Liver (tissue), 9 donors: ENCODE measurements around the gene SNX3. TPM values are rescaled to one million over a fixed set of nuclear protein-coding genes. Genes with fewer than 3 reads are reported as not detected.

Experiments
- DNase-seq: peaks from one replicate; pipeline ENCODE4 v3.0.0-alpha.2; 2017; ENCODE audit warnings: low spot score
- H3K27ac ChIP-seq, 2 donors: one replicate each; pipeline ENCODE4 v1.7.0; 2013; ENCODE audit warnings: inconsistent platforms in 2 of 2, low read length in 2 of 2, control low read depth in 1 of 2, low read depth in 1 of 2, mild to moderate bottlenecking in 1 of 2
- H3K27me3 ChIP-seq, 4 donors: one replicate each; pipeline versions ENCODE4 v1.6.1 to v1.7.0; 2013; ENCODE audit warnings: low read length in 3 of 4, inconsistent platforms in 1 of 4, mild to moderate bottlenecking in 1 of 4, moderate library complexity in 1 of 4; ENCODE audit not compliant: control insufficient read depth in 4 of 4, insufficient read depth in 4 of 4
- H3K36me3 ChIP-seq, 4 donors: one replicate each; pipeline versions ENCODE4 v1.6.1 to v1.7.0; 2013; ENCODE audit warnings: low read length in 3 of 4, mild to moderate bottlenecking in 3 of 4, low read depth in 1 of 4, moderate library complexity in 1 of 4; ENCODE audit not compliant: control insufficient read depth in 4 of 4, insufficient read depth in 3 of 4
- H3K4me1 ChIP-seq, 4 donors: one replicate each; pipeline versions ENCODE4 v1.6.1 to v1.7.0; 2013; ENCODE audit warnings: low read length in 3 of 4, mild to moderate bottlenecking in 3 of 4, moderate library complexity in 1 of 4; ENCODE audit not compliant: control insufficient read depth in 4 of 4, insufficient read depth in 4 of 4
- H3K4me3 ChIP-seq, 3 donors: one replicate each; pipeline versions ENCODE4 v1.6.1 to v1.7.0; 2013; ENCODE audit warnings: low read length in 3 of 3, control low read depth in 1 of 3, low read depth in 1 of 3, mild to moderate bottlenecking in 1 of 3
- H3K9ac ChIP-seq, 2 donors: one replicate each; pipeline ENCODE4 v1.7.0; 2013; ENCODE audit warnings: low read length in 2 of 2, mild to moderate bottlenecking in 2 of 2, moderate library complexity in 2 of 2, control low read depth in 1 of 2, low read depth in 1 of 2
- H3K9me3 ChIP-seq, 4 donors: one replicate each; pipeline versions ENCODE4 v1.6.1 to v1.7.0; 2013; ENCODE audit warnings: low read length in 3 of 4; ENCODE audit not compliant: control insufficient read depth in 4 of 4
- EGR1 ChIP-seq, 2 donors: IDR thresholded peaks; 2 replicates each; pipeline ENCODE4 v1.6.1; 2016 to 2018; ENCODE audit warnings: antibody characterized with exemption in 2 of 2, low read depth in 2 of 2
- FOXA1 ChIP-seq: IDR thresholded peaks from 2 replicates; pipeline ENCODE4 v1.6.1; 2016; ENCODE audit warnings: antibody characterized with exemption
- FOXA2 ChIP-seq: IDR thresholded peaks from 2 replicates; pipeline ENCODE4 v1.6.1; 2016; ENCODE audit warnings: antibody characterized with exemption
- GABPA ChIP-seq, 2 donors: IDR thresholded peaks in 1 of 2; conservative IDR thresholded peaks in 1 of 2; 2 replicates each; pipeline ENCODE4 v1.6.1; 2016; ENCODE audit warnings: antibody characterized with exemption in 2 of 2, mild to moderate bottlenecking in 1 of 2, moderate library complexity in 1 of 2
- HNF4A ChIP-seq, 2 donors: conservative IDR thresholded peaks; 2 replicates each; pipeline ENCODE4 v1.6.1; 2016; ENCODE audit warnings: antibody characterized with exemption in 2 of 2, mild to moderate bottlenecking in 2 of 2
- HNF4G ChIP-seq: IDR thresholded peaks from 2 replicates; pipeline ENCODE4 v1.6.1; 2016; ENCODE audit warnings: antibody characterized with exemption
- JUND ChIP-seq, 2 donors: IDR thresholded peaks; 2 replicates each; pipeline ENCODE4 v1.6.1; 2016; ENCODE audit warnings: antibody characterized with exemption in 2 of 2
- NR2F2 ChIP-seq: IDR thresholded peaks from 2 replicates; pipeline ENCODE4 v1.6.1; 2016; ENCODE audit warnings: antibody characterized with exemption
- RAD21 ChIP-seq, 2 donors: IDR thresholded peaks; 2 replicates each; pipeline ENCODE4 v1.6.1; 2016; ENCODE audit warnings: antibody characterized with exemption in 2 of 2, mild to moderate bottlenecking in 2 of 2
- RXRA ChIP-seq, 2 donors: IDR thresholded peaks; 2 replicates each; pipeline ENCODE4 v1.6.1; 2017 to 2018; ENCODE audit warnings: antibody characterized with exemption in 2 of 2, mild to moderate bottlenecking in 1 of 2
- SP1 ChIP-seq: IDR thresholded peaks from 2 replicates; pipeline ENCODE4 v1.6.1; 2018; ENCODE audit warnings: antibody characterized with exemption, mild to moderate bottlenecking
- TAF1 ChIP-seq: conservative IDR thresholded peaks from 2 replicates; pipeline ENCODE4 v1.6.1; 2016; ENCODE audit warnings: antibody characterized with exemption, mild to moderate bottlenecking
- YY1 ChIP-seq: IDR thresholded peaks from 2 replicates; pipeline ENCODE4 v1.6.1; 2016; ENCODE audit warnings: antibody characterized with exemption, mild to moderate bottlenecking
- ZBTB33 ChIP-seq: IDR thresholded peaks from 2 replicates; pipeline ENCODE4 v1.6.1; 2016; ENCODE audit warnings: antibody characterized with exemption
- WGBS: extraction: QIAGEN DNeasy Blood & Tissue Kit; methylation state at CpG from one replicate; pipeline ENCODE4 v1.1.7; 2013; 5-methylcytosine and 5-hydroxymethylcytosine counted together
- polyA plus RNA-seq, 2 donors: library from polyadenylated mRNA; stranded (reverse) in 1 of 2; unstranded in 1 of 2; fragments of 200-250 nt in 1 of 2; fragments of >200 nt in 1 of 2; fragmentation: Nextera tagmentation in 1 of 2; extraction: Ambion mirVana in 1 of 2; gene quantifications; one replicate each; pipeline versions ENCODE4 v1.2.1 to v1.2.3, GENCODE V29; 2013 to 2015
- total RNA-seq, 2 donors: library from RNA; depleted of rRNA; stranded (reverse); fragments of >200 nt; gene quantifications; one replicate each; pipeline ENCODE4 v1.2.3, GENCODE V29; 2014
- TF ChIP-seq, protein P1 (sequence below): IDR thresholded peaks from 2 replicates; pipeline ENCODE4 v1.6.1; 2016; ENCODE audit warnings: antibody characterized with exemption
- TF ChIP-seq, protein P2 (sequence below): fragments of 150-350 bp; IDR thresholded peaks from 2 replicates; pipeline ENCODE4 v1.5.1; 2017; ENCODE audit warnings: improper control_type of control experiment, low read depth, low read length; ENCODE audit not compliant: missing input control
- TF ChIP-seq, protein P3 (sequence below): IDR thresholded peaks from 2 replicates; pipeline ENCODE4 v1.6.1; 2016; ENCODE audit warnings: antibody characterized with exemption
- TF ChIP-seq, protein P4 (sequence below): IDR thresholded peaks from 2 replicates; pipeline ENCODE4 v1.6.1; 2016; ENCODE audit warnings: antibody characterized with exemption, mild to moderate bottlenecking
- donor health status: healthy.
- donor health status: healthy.
- donor health status: healthy.
- donor health status: healthy.
- donor health status: healthy.

Gene SNX3
- total and polyA plus RNA-seq, 4 donors: 67.9 to 161 (median 111) TPM

DNA sequence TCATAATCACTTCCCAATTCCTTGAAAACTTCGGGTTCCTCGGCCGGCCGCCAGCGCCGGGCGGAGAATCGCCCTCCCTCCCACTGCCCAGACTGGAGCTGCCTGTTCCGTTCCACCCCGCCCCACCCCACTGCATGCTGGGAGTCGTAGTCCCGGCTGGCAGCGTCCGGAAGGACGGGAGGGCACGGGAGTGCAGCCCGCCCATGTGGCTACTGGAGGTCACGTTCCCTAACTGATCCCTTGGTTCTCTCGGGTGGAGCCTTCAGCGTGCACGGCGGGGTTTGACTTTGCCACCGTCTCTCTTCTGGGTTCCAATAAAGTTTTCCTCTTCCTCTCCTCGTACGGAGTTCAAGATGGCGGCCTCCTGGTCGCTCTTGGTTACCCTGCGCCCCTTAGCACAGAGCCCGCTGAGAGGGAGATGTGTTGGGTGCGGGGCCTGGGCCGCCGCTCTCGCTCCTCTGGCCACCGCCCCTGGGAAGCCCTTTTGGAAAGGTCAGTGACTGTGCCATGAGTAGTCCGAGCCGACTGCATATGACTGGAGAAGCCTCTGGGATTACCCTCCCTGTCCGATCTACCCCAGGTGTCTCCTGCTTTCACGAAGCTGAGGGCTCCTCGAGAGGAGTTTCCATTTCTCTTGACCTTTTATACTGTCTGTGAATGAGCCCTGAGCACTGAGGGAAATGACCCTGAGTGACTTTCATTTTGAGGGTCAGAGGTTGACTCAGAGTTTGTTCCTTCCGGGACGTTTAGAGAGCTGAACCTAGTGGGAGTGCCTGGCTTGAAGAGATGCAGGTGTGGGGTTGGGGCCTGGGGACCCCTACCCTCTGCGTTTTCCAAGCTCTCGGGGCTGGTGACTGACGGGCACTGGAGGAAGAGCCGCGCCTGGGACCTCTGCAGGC lies 34.1 kb upstream of the SNX3 start, which contains the start of gene AFG1L:
Gene AFG1L (plus strand): TSS at position 328 of the 899 bp plus-strand sequence. CDS start 26 bp downstream, at position 354.
- WGBS: under 1% methylated on average over 46 of the region's 46 CpGs
- H3K9me3 ChIP-seq: no peaks in the 10 kb centered on the region
- peak within 1 kb of the TSS; percentile 90 to 99 for H3K27ac ChIP-seq

More for the DNA sequence above, 34.1 kb upstream of the SNX3 start, which contains the start of gene AFG1L:
- peak; percentile 96 for DNase-seq
- peak in 1 of 2 donors; percentile 24 for TF ChIP-seq RAD21 (IDR thresholded peaks at IDR 0.05)
- peak; percentile 29 to 37 for TF ChIP-seq HNF4A (conservative IDR thresholded peaks at IDR 0.05)
- TF ChIP-seq ZBTB33: peak; percentile 52
- TF ChIP-seq RXRA (IDR thresholded peaks at IDR 0.05): peak; percentile 82 to 93
- TF ChIP-seq FOXA1: no peak
- TF ChIP-seq, protein P1, sequence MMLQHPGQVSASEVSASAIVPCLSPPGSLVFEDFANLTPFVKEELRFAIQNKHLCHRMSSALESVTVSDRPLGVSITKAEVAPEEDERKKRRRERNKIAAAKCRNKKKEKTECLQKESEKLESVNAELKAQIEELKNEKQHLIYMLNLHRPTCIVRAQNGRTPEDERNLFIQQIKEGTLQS: peak; percentile 22
- peak; percentile 99 for TF ChIP-seq YY1
- TF ChIP-seq, protein P2, sequence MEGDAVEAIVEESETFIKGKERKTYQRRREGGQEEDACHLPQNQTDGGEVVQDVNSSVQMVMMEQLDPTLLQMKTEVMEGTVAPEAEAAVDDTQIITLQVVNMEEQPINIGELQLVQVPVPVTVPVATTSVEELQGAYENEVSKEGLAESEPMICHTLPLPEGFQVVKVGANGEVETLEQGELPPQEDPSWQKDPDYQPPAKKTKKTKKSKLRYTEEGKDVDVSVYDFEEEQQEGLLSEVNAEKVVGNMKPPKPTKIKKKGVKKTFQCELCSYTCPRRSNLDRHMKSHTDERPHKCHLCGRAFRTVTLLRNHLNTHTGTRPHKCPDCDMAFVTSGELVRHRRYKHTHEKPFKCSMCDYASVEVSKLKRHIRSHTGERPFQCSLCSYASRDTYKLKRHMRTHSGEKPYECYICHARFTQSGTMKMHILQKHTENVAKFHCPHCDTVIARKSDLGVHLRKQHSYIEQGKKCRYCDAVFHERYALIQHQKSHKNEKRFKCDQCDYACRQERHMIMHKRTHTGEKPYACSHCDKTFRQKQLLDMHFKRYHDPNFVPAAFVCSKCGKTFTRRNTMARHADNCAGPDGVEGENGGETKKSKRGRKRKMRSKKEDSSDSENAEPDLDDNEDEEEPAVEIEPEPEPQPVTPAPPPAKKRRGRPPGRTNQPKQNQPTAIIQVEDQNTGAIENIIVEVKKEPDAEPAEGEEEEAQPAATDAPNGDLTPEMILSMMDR: no peak
- peak; percentile 86 for TF ChIP-seq NR2F2
- TF ChIP-seq HNF4G: peak; percentile 20
- TF ChIP-seq SP1: peak; percentile 67
- TF ChIP-seq EGR1 (IDR thresholded peaks at IDR 0.05; ENCODE audit: low read depth in 2 of 2): no peak
- TF ChIP-seq, protein P3, sequence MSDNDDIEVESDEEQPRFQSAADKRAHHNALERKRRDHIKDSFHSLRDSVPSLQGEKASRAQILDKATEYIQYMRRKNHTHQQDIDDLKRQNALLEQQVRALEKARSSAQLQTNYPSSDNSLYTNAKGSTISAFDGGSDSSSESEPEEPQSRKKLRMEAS: peak; percentile 67
- TF ChIP-seq GABPA (IDR thresholded peaks at IDR 0.05 in 1 of 2, conservative IDR thresholded peaks at IDR 0.05 in 1 of 2): peak; percentile 40 to 85
- TF ChIP-seq, protein P4, sequence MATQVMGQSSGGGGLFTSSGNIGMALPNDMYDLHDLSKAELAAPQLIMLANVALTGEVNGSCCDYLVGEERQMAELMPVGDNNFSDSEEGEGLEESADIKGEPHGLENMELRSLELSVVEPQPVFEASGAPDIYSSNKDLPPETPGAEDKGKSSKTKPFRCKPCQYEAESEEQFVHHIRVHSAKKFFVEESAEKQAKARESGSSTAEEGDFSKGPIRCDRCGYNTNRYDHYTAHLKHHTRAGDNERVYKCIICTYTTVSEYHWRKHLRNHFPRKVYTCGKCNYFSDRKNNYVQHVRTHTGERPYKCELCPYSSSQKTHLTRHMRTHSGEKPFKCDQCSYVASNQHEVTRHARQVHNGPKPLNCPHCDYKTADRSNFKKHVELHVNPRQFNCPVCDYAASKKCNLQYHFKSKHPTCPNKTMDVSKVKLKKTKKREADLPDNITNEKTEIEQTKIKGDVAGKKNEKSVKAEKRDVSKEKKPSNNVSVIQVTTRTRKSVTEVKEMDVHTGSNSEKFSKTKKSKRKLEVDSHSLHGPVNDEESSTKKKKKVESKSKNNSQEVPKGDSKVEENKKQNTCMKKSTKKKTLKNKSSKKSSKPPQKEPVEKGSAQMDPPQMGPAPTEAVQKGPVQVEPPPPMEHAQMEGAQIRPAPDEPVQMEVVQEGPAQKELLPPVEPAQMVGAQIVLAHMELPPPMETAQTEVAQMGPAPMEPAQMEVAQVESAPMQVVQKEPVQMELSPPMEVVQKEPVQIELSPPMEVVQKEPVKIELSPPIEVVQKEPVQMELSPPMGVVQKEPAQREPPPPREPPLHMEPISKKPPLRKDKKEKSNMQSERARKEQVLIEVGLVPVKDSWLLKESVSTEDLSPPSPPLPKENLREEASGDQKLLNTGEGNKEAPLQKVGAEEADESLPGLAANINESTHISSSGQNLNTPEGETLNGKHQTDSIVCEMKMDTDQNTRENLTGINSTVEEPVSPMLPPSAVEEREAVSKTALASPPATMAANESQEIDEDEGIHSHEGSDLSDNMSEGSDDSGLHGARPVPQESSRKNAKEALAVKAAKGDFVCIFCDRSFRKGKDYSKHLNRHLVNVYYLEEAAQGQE: peak; percentile 49
- peak; percentile 56 for TF ChIP-seq TAF1
- peak; percentile 29 to 30 for TF ChIP-seq JUND (IDR thresholded peaks at IDR 0.05)
- no peak for TF ChIP-seq FOXA2
- H3K9ac ChIP-seq: peak within 1 kb of the TSS; percentile 69 to 97
- H3K4me1 ChIP-seq: peaks cover 0 to 3% (median 2%) of the 10 kb centered on the region in 4 donors
- H3K27me3 ChIP-seq: no peaks in the 10 kb centered on the region
- peak within 1 kb of the TSS; percentile 63 to 83 (median 82) for H3K4me3 ChIP-seq
- no peaks in the 10 kb centered on the region for H3K36me3 ChIP-seq
